ENCODE results near the gene JAZF1. TPM values are rescaled to one million over a fixed set of nuclear protein-coding genes. Genes with fewer than 3 reads are reported as not detected.

JAZF1 gene
- total RNA-seq, 4 donors from 2014 or later: 27.8 to 36.5 (median 30.5) TPM

DNA sequence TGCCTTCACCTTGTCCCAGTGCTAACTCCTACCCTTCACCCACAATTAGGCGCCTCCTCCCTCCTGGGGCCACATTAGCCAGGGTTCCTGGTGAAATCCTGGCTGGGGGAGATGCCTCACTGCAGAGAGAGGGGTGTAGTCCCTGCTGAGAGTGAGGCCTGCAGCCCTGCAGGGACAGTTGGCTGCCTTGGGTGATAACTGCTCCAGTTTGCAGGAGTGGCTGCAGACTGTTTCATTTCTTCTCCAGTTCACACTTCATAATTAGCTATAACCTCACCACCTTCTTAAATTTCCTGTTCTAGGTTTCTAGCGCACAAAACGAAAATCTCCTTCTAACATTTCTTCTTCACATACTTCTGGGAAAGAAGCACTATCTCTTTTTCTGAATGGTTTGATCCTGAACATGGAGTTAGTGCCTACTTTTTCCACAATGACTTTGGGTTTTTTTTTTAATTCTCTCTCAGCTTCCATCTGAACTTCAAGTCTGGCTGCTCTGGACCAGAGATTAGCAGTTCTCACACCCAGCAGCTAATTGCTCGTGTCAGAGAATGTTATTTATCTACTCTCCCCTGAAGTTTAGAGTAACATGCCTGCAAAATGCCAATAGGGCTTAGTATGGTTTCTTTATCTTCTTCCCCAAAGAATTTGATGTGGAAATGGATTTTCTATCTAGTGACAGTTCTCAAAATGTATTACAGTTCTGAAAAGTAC lies 15.5 kb upstream of the JAZF1 start:
- TF ChIP-seq EP300 (IDR thresholded peaks at IDR 0.05): no peak
- TF ChIP-seq POLR2AphosphoS5 (IDR thresholded peaks at IDR 0.05): no peak
- H3K27ac ChIP-seq: no peak overlapping the region
- no peak overlapping the region for H3K4me3 ChIP-seq
- no peak for ATAC-seq
- no peaks in the 10 kb centered on the region for H3K9me3 ChIP-seq
- WGBS, 2 donors (ENCODE audit: low coverage in 1 of 2): 78 to 97% methylated on average over 1 to 4 of the region's 4 CpGs
- no peaks in the 10 kb centered on the region for H3K4me1 ChIP-seq
- no peaks in the 10 kb centered on the region for H3K27me3 ChIP-seq
- H3K36me3 ChIP-seq: no peaks in the 10 kb centered on the region

DNA sequence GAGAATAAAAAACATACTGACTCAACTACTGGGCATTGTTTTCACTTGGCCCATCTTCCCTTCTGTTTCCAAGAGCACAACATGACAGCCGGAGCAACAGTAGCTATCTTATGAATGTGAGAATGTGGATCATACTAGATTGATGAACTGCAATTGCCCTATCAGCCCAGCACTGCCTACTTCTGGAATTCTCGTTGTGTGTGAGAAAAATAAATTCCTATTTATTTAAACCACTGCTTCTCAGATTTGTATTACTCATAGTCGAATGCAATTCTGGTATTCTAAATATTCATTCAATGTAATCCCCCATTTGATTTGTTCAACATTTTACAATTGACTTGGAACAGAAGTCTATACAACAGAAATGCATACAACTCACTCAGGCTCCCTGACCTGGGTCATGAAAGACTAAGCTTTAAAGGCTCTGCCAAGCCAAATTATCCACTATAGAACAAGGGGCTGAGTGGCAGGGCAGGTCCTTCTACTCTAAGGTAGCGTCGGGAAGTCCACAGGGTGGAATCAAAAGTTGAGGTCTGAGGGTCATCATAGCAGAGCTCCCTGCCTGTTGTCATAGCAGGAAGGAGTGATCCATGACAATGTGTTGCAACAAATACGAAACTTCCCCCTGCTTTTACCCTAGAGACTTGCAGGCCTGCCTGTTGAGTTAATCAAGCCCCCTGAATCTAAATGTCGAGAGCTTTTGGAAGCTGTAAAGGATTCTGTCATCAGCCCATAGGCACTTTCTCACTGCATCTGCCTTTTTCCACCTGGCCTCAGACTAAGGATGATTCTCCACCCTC lies 12.4 kb upstream of the JAZF1 start:
- H3K4me3 ChIP-seq: no peak overlapping the region
- no peak for TF ChIP-seq POLR2A (IDR thresholded peaks at IDR 0.05)
- no peak for TF ChIP-seq POLR2AphosphoS5 (IDR thresholded peaks at IDR 0.05)
- TF ChIP-seq, protein P1, sequence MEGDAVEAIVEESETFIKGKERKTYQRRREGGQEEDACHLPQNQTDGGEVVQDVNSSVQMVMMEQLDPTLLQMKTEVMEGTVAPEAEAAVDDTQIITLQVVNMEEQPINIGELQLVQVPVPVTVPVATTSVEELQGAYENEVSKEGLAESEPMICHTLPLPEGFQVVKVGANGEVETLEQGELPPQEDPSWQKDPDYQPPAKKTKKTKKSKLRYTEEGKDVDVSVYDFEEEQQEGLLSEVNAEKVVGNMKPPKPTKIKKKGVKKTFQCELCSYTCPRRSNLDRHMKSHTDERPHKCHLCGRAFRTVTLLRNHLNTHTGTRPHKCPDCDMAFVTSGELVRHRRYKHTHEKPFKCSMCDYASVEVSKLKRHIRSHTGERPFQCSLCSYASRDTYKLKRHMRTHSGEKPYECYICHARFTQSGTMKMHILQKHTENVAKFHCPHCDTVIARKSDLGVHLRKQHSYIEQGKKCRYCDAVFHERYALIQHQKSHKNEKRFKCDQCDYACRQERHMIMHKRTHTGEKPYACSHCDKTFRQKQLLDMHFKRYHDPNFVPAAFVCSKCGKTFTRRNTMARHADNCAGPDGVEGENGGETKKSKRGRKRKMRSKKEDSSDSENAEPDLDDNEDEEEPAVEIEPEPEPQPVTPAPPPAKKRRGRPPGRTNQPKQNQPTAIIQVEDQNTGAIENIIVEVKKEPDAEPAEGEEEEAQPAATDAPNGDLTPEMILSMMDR (IDR thresholded peaks at IDR 0.05): no peak
- no peak for TF ChIP-seq EP300 (IDR thresholded peaks at IDR 0.05)
- H3K27ac ChIP-seq: no peak overlapping the region
- H3K9me3 ChIP-seq: no peaks in the 10 kb centered on the region
- no peaks in the 10 kb centered on the region for H3K36me3 ChIP-seq
- WGBS, 2 donors (ENCODE audit: low coverage in 1 of 2): 63 to 81% methylated on average over 5 to 7 of the region's 7 CpGs
- no peak for ATAC-seq
- H3K4me1 ChIP-seq: no peaks in the 10 kb centered on the region
- H3K27me3 ChIP-seq: no peaks in the 10 kb centered on the region

DNA sequence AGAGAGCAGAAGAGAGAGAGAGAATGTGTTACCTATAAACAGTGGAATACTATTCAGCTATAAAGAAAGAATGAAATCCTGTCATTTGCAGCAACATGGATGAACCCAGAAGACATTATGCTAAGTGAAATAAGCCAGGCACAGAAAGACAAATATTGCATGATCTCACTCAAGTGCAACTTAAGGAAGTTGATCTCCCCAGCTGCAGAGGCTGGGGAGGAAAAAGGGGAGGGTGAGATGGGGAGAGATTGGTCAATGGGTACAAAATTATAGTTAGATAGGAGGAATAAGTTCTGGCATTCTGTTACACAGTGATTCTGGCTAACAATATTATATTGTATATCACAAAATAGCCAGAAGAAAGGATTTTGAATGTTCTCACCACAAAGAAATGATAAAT lies 11.2 kb upstream of the JAZF1 start:
- ATAC-seq: no peak
- H3K36me3 ChIP-seq: no peaks in the 10 kb centered on the region
- H3K4me1 ChIP-seq: no peaks in the 10 kb centered on the region
- TF ChIP-seq EP300 (IDR thresholded peaks at IDR 0.05) (no peak), POLR2A (IDR thresholded peaks at IDR 0.05) (no peak), POLR2AphosphoS5 (IDR thresholded peaks at IDR 0.05) (no peak)
- TF ChIP-seq, protein P1 (IDR thresholded peaks at IDR 0.05): no peak
- no peak overlapping the region for H3K27ac ChIP-seq
- H3K9me3 ChIP-seq: no peaks in the 10 kb centered on the region
- H3K27me3 ChIP-seq: no peaks in the 10 kb centered on the region
- no peak overlapping the region for H3K4me3 ChIP-seq

DNA sequence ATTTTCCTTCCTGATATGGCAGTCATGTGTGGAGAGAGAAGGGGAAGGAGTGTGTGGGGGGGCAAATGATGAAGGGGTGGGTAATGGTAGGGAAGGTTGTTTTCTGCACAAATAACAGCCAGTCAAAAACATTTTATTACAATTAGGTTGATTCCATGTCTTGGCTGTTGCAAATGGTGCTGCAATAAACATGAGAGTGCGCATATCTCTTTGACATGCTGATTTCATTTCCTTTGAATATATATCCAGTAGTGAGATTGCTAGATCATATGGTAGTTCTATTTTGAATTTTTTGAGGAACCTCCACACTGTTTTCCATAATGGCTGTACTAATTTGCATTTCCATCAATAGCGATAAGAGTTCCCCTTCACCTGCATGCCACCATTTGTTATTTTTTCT lies 10.6 kb upstream of the JAZF1 start:
- H3K4me3 ChIP-seq: no peak overlapping the region
- H3K4me1 ChIP-seq: no peaks in the 10 kb centered on the region
- no peaks in the 10 kb centered on the region for H3K27me3 ChIP-seq
- H3K36me3 ChIP-seq: no peaks in the 10 kb centered on the region
- H3K9me3 ChIP-seq: no peaks in the 10 kb centered on the region
- H3K27ac ChIP-seq: no peak overlapping the region
- TF ChIP-seq POLR2AphosphoS5 (IDR thresholded peaks at IDR 0.05): no peak
- no peak for TF ChIP-seq EP300 (IDR thresholded peaks at IDR 0.05)
- TF ChIP-seq POLR2A (IDR thresholded peaks at IDR 0.05): no peak
- TF ChIP-seq, protein P1 (IDR thresholded peaks at IDR 0.05): no peak
- ATAC-seq: no peak
- WGBS, 2 donors (ENCODE audit: low coverage in 1 of 2): 96 to 100% methylated on average over 2 of the region's 2 CpGs

DNA sequence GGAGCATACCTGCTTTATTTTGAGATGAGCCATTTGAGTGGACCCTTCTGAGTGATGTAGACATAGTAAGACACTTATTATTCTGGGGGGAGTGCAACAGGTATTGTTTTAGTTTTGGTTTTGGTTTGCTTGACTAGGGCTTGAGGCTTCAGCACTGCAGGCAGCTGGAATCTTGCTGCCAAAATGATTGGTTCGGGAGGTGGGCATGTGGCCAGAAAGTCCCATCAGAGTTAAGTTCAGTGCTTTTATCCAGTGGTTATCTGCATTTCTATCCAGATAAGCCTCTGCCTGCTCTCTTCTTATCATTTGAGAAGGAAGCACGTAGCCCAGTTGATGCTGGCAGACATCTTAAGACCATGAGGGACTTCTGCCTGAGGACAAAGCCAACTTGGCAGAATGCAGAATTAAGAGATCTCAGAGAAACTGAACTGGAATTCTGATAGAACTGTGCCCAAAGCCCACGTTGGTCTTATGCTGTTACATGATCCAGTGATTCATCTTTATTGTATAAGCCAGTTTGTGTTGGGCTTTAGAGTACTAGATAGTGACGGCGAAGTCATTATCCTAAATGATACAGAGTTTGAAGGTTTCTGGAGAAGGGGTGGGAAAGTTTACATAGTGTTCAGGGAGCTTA lies 9.6 kb upstream of the JAZF1 start:
- TF ChIP-seq POLR2AphosphoS5 (IDR thresholded peaks at IDR 0.05): no peak
- TF ChIP-seq, protein P1 (IDR thresholded peaks at IDR 0.05): no peak
- TF ChIP-seq EP300 (IDR thresholded peaks at IDR 0.05): no peak

More for the DNA sequence above, 9.6 kb upstream of the JAZF1 start:
- Histone ChIP-seq H3K9me3 (no peaks in the 10 kb centered on the region), H3K4me1 (no peaks in the 10 kb centered on the region), H3K27ac (no peak overlapping the region), H3K4me3 (no peak overlapping the region), H3K36me3 (no peaks in the 10 kb centered on the region), H3K27me3 (no peaks in the 10 kb centered on the region)
- no peak for ATAC-seq
- 62% methylated on average over 4 of the region's 5 CpGs; no CpG with 5 or more reads in 1 of the 2 donors for WGBS, 2 donors (ENCODE audit: low coverage in 1 of 2)

Data from gastroesophageal sphincter (tissue), 4 donors.